Neuronal stem cell (in vitro differentiated cells): ENCODE measurements around the gene FGGY.

Experiments used
- DNase-seq: peaks from one replicate; pipeline ENCODE4 v3.0.0-alpha.2; 2013; ENCODE audit warnings: low spot score
- H2AFZ ChIP-seq: one replicate; pipeline ENCODE4 v1.6.1; 2013; ENCODE audit warnings: mild to moderate bottlenecking, low read length, inconsistent platforms
- H2AK5ac ChIP-seq: 2 replicates; pipeline ENCODE4 v1.6.1; 2013; ENCODE audit warnings: low read depth, mild to moderate bottlenecking, inconsistent platforms, low read length, moderate library complexity, mixed read lengths
- H2BK120ac ChIP-seq: 2 replicates; pipeline ENCODE4 v1.6.1; 2013; ENCODE audit warnings: low read depth, mild to moderate bottlenecking, inconsistent platforms, low read length, moderate library complexity, mixed read lengths
- H2BK12ac ChIP-seq: one replicate; pipeline ENCODE4 v1.6.1; 2013; ENCODE audit warnings: low read length, inconsistent platforms
- H2BK15ac ChIP-seq: 2 replicates; pipeline ENCODE4 v1.6.1; 2013; ENCODE audit warnings: mild to moderate bottlenecking, low read length, inconsistent platforms, mixed read lengths
- H2BK5ac ChIP-seq: one replicate; pipeline ENCODE4 v1.6.1; 2013; ENCODE audit warnings: inconsistent platforms, mild to moderate bottlenecking, low read length, moderate library complexity
- H3K14ac ChIP-seq: one replicate; pipeline ENCODE4 v1.6.1; 2013; ENCODE audit warnings: low read length, inconsistent platforms
- H3K18ac ChIP-seq: 2 replicates; pipeline ENCODE4 v1.6.1; 2013; ENCODE audit warnings: low read length, inconsistent platforms
- H3K23ac ChIP-seq: 2 replicates; pipeline ENCODE4 v1.6.1; 2013; ENCODE audit warnings: low read depth, mild to moderate bottlenecking, mixed read lengths, low read length, inconsistent platforms; ENCODE audit not compliant: poor library complexity
- H3K27ac ChIP-seq: replicated peaks from 3 replicates; pipeline ENCODE4 v1.5.1; 2013; ENCODE audit warnings: low read length, inconsistent platforms
- H3K27me3 ChIP-seq, 3 experiments: 2 replicates each; pipeline ENCODE4 v1.6.1; 2013; ENCODE audit warnings: low read length in 3 of 3, mild to moderate bottlenecking in 2 of 3, inconsistent platforms in 1 of 3, low read depth in 1 of 3, mixed read lengths in 1 of 3, moderate library complexity in 1 of 3; ENCODE audit not compliant: control insufficient read depth in 3 of 3, insufficient read depth in 3 of 3
- H3K36me3 ChIP-seq, 2 donors: replicated peaks in 1 of 2; 2 replicates each; pipeline ENCODE4 v1.6.1; 2013; ENCODE audit warnings: low read length in 2 of 2; ENCODE audit not compliant: control insufficient read depth in 2 of 2, insufficient read depth in 2 of 2
- H3K4ac ChIP-seq: 2 replicates; pipeline ENCODE4 v1.6.1; 2013; ENCODE audit warnings: inconsistent platforms, mild to moderate bottlenecking, low read length, moderate library complexity
- H3K4me1 ChIP-seq, 2 donors: 1 replicate in 1 of 2; 2 replicates in 1 of 2; pipeline ENCODE4 v1.6.1; 2013; ENCODE audit warnings: low read length in 2 of 2, low read depth in 1 of 2; ENCODE audit not compliant: control insufficient read depth in 2 of 2, insufficient read depth in 1 of 2
- H3K4me2 ChIP-seq: one replicate; pipeline ENCODE4 v1.6.1; 2013; ENCODE audit warnings: mild to moderate bottlenecking, low read length, inconsistent platforms; ENCODE audit not compliant: insufficient read depth, poor library complexity, severe bottlenecking
- H3K4me3 ChIP-seq, 2 donors: 2 replicates each; pipeline ENCODE4 v1.5.1; 2013; ENCODE audit warnings: low read length in 2 of 2, mild to moderate bottlenecking in 2 of 2, inconsistent platforms in 1 of 2, moderate library complexity in 1 of 2
- H3K79me1 ChIP-seq: one replicate; pipeline ENCODE4 v1.6.1; 2013; ENCODE audit warnings: low read depth, mild to moderate bottlenecking, inconsistent platforms, low read length, moderate library complexity
- H3K9ac ChIP-seq: one replicate; pipeline ENCODE4 v1.6.1; 2013; ENCODE audit warnings: mild to moderate bottlenecking, low read depth, low read length, inconsistent platforms; ENCODE audit not compliant: poor library complexity
- H3K9me3 ChIP-seq, 2 donors: replicated peaks in 1 of 2; 2 replicates each; pipeline versions ENCODE3 to v1.6.1; 2013; ENCODE audit warnings: low read length in 2 of 2, mild to moderate bottlenecking in 2 of 2, inconsistent platforms in 1 of 2, low read depth in 1 of 2, mixed read lengths in 1 of 2, moderate library complexity in 1 of 2; ENCODE audit not compliant: control insufficient read depth in 2 of 2, insufficient read depth in 1 of 2
- H4K8ac ChIP-seq: one replicate; pipeline ENCODE4 v1.6.1; 2013; ENCODE audit warnings: low read depth, mild to moderate bottlenecking, inconsistent platforms, low read length, moderate library complexity
- H4K91ac ChIP-seq: one replicate; pipeline ENCODE4 v1.6.1; 2013; ENCODE audit warnings: low read length, low read depth, mild to moderate bottlenecking, inconsistent platforms; ENCODE audit not compliant: poor library complexity
- WGBS, 2 donors: extraction: QIAGEN DNeasy Blood & Tissue Kit; methylation state at CpG; one replicate each; pipeline ENCODE4 v1.1.7; 2013; ENCODE audit warnings: missing lambda C conversion rate in 2 of 2, mixed read lengths in 1 of 2; ENCODE audit not compliant: insufficient read length in 2 of 2, insufficient replicate concordance in 1 of 2; ENCODE audit errors: extremely low coverage in 2 of 2; 5-methylcytosine and 5-hydroxymethylcytosine counted together

Gene FGGY

GRCh38 chr1:59502009-59502691 is 205.3 kb downstream of the FGGY start:
- no peaks in the 10 kb centered on the region for H3K9me3 ChIP-seq

GRCh38 chr1:59504276-59504675 is 207.4 kb downstream of the FGGY start:
- Histone ChIP-seq H3K79me1 (no peaks in the 10 kb centered on the region), H3K4ac (no peak overlapping the region), H4K91ac (no peak overlapping the region), H3K14ac (no peak overlapping the region), H2BK15ac (no peak overlapping the region), H3K4me3 (no peak overlapping the region), H3K18ac (no peak overlapping the region), H3K9me3 (no peaks in the 10 kb centered on the region), H3K27me3 (no peaks in the 10 kb centered on the region), H2AFZ (no peak overlapping the region), H4K8ac (no peak overlapping the region), H2BK120ac (no peak overlapping the region), H3K27ac (no peak overlapping the region), H2AK5ac (no peak overlapping the region), H2BK12ac (no peak overlapping the region), H3K4me2 (no peak overlapping the region), H2BK5ac (no peak overlapping the region), H3K4me1 (peaks cover 4 to 9% of the 10 kb centered on the region in 2 donors), H3K36me3 (no peaks in the 10 kb centered on the region), H3K9ac (no peak overlapping the region), H3K23ac (no peak overlapping the region)
- DNase-seq: no peak
- no CpG with 5 or more reads among the region's 3 CpGs for WGBS, 2 donors

More at GRCh38 chr1:59502009-59502691, 205.3 kb downstream of the FGGY start:
- Histone ChIP-seq H2BK12ac (no peak overlapping the region), H3K4me3 (no peak overlapping the region), H3K14ac (no peak overlapping the region), H2BK15ac (no peak overlapping the region), H3K4me1 (peaks cover 4 to 9% of the 10 kb centered on the region in 2 donors), H2AK5ac (no peak overlapping the region), H4K8ac (no peak overlapping the region), H3K36me3 (no peaks in the 10 kb centered on the region), H2AFZ (no peak overlapping the region), H3K4me2 (no peak overlapping the region), H2BK5ac (no peak overlapping the region), H3K27ac (no peak overlapping the region), H3K79me1 (no peaks in the 10 kb centered on the region), H3K23ac (no peak overlapping the region), H4K91ac (no peak overlapping the region), H2BK120ac (no peak overlapping the region), H3K27me3 (no peaks in the 10 kb centered on the region), H3K18ac (no peak overlapping the region), H3K4ac (no peak overlapping the region), H3K9ac (no peak overlapping the region)
- WGBS, 2 donors: no CpG with 5 or more reads among the region's 4 CpGs
- DNase-seq: no peak

- Histone ChIP-seq H2AFZ (no peak overlapping the region), H3K4ac (no peak overlapping the region), H3K23ac (no peak overlapping the region), H2BK5ac (no peak overlapping the region), H3K9me3 (no peaks in the 10 kb centered on the region), H3K4me3 (no peak overlapping the region), H3K18ac (no peak overlapping the region), H3K27ac (no peak overlapping the region), H4K8ac (no peak overlapping the region), H2AK5ac (no peak overlapping the region), H3K36me3 (no peaks in the 10 kb centered on the region), H3K27me3 (no peaks in the 10 kb centered on the region), H3K9ac (no peak overlapping the region), H3K4me2 (no peak overlapping the region), H3K4me1 (peaks cover 4% of the 10 kb centered on the region in 2 donors), H4K91ac (no peak overlapping the region), H2BK120ac (no peak overlapping the region), H3K14ac (no peak overlapping the region), H3K79me1 (no peaks in the 10 kb centered on the region), H2BK15ac (no peak overlapping the region), H2BK12ac (no peak overlapping the region)
- no peak for DNase-seq
- WGBS, 2 donors: no CpG with 5 or more reads among the region's 2 CpGs
Observed at GRCh38 chr1:59505596-59506028, 208.7 kb downstream of the FGGY start.

GRCh38 chr1:59506952-59507351 is 210.1 kb downstream of the FGGY start:
- Histone ChIP-seq H3K4ac (no peak overlapping the region), H3K36me3 (no peaks in the 10 kb centered on the region), H3K4me2 (no peak overlapping the region), H3K79me1 (no peaks in the 10 kb centered on the region), H2AK5ac (no peak overlapping the region), H3K27me3 (no peaks in the 10 kb centered on the region), H3K14ac (no peak overlapping the region), H2BK120ac (no peak overlapping the region), H2BK5ac (no peak overlapping the region), H2BK12ac (no peak overlapping the region), H2AFZ (no peak overlapping the region), H3K9me3 (no peaks in the 10 kb centered on the region), H3K23ac (no peak overlapping the region), H3K9ac (no peak overlapping the region), H3K27ac (no peak overlapping the region), H3K4me1 (peaks cover 4 to 5% of the 10 kb centered on the region in 2 donors), H2BK15ac (no peak overlapping the region), H3K4me3 (no peak overlapping the region), H3K18ac (no peak overlapping the region), H4K8ac (no peak overlapping the region), H4K91ac (no peak overlapping the region)
- no peak for DNase-seq
- WGBS, 2 donors: no CpG with 5 or more reads among the region's 3 CpGs
